ENCODE measurements around the gene MGAT4B. TPM values are rescaled to one million over a fixed set of nuclear protein-coding genes. Genes with fewer than 3 reads are reported as not detected.
A peak's percentile ranks its signal among the peaks of the same experiment; 100 is the strongest.
"Not testable (repeated sequence)": the region's sequence is repeated elsewhere in the genome, so short reads cannot be mapped to it uniquely, and the experiment has no call there.

Gene MGAT4B
- total RNA-seq, 1 donor from 2014 or later = 163 TPM

DNA sequence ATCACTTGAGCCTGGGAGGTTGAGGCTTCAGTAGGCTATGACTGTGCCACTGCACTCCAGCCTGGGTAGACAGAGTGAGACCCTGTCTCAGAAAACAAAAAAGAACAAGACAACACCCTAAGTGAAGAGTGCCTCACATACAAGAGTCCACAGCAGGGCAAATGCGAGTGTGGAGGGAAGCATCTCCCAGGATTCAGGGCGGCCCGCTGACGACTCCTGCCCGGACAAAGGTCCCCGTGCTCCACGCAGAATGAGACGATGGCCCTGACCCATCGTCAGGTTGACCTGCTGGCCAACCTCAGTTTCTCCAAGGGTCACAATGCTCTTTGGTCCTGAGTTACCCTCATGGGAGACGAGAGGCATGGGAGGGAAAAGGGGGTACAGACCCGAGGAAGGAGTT lies 33.7 kb upstream of the MGAT4B start:
- no peak for DNase-seq (ENCODE audit: low spot score)
- Mint-ChIP-seq H3K4me3 (ENCODE audit: unreplicated experiment) (no peak overlapping the region), H3K27ac (ENCODE audit: unreplicated experiment) (no peak overlapping the region), H3K36me3 (ENCODE audit: low read depth, unreplicated experiment) (peaks cover 60% of the 10 kb centered on the region), H3K9me3 (ENCODE audit: unreplicated experiment) (peaks cover 5% of the 10 kb centered on the region), H3K27me3 (ENCODE audit: unreplicated experiment) (peaks cover 14% of the 10 kb centered on the region), H3K4me1 (ENCODE audit: unreplicated experiment) (no peaks in the 10 kb centered on the region)
- TF ChIP-seq, protein P1, sequence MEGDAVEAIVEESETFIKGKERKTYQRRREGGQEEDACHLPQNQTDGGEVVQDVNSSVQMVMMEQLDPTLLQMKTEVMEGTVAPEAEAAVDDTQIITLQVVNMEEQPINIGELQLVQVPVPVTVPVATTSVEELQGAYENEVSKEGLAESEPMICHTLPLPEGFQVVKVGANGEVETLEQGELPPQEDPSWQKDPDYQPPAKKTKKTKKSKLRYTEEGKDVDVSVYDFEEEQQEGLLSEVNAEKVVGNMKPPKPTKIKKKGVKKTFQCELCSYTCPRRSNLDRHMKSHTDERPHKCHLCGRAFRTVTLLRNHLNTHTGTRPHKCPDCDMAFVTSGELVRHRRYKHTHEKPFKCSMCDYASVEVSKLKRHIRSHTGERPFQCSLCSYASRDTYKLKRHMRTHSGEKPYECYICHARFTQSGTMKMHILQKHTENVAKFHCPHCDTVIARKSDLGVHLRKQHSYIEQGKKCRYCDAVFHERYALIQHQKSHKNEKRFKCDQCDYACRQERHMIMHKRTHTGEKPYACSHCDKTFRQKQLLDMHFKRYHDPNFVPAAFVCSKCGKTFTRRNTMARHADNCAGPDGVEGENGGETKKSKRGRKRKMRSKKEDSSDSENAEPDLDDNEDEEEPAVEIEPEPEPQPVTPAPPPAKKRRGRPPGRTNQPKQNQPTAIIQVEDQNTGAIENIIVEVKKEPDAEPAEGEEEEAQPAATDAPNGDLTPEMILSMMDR (IDR thresholded peaks at IDR 0.05; ENCODE audit: unreplicated experiment) = no peak

DNA sequence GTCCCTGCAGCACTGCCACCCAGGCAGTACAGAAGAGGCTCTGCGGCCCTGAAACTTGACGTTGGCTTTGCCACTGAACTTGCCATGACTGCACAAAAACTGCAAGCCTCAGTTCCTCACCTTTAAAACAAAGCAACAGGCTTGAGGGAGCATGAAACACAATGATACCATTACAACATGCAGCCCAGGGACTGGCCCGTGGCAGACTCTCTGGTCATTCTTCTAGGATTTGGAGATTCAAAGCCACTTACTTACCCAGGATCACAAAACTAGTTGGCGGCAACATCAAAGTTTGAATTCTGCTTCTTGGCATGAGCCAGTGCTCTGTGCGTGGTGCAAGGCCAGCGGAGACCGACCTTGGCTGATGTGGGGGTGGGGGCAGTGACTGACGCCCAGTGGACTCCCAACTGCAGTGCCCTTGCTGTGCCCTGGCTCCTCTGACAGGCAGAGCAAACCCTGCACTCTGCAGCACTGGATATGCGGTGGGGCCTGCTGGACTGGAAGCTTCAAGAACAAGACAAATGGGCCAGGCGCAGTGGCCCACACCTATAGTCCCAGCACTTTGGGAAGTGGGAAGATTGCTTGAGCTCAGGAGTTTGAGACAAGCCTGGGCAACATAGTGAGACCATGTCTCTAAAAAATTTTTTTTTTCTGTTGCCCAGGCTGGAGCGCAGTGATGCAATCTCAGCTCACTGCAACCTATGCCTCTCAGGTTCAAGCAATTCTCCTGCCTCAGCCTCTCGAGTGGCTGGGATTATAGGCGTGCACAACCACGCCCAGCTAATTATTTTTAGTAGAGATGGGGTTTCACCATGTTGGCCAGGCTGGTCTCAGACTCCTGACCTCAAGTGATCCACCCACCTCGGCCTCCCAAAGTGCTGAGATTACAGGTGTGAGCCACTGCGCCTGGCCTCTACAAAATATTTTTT lies 32.9 kb upstream of the MGAT4B start:
- Mint-ChIP-seq H3K27me3 (ENCODE audit: unreplicated experiment) (peaks cover 14% of the 10 kb centered on the region), H3K4me3 (ENCODE audit: unreplicated experiment) (no peak overlapping the region), H3K36me3 (ENCODE audit: low read depth, unreplicated experiment) (peaks cover 56% of the 10 kb centered on the region), H3K4me1 (ENCODE audit: unreplicated experiment) (no peaks in the 10 kb centered on the region), H3K27ac (ENCODE audit: unreplicated experiment) (no peak overlapping the region), H3K9me3 (ENCODE audit: unreplicated experiment) (no peaks in the 10 kb centered on the region)
- TF ChIP-seq, protein P1 (IDR thresholded peaks at IDR 0.05; ENCODE audit: unreplicated experiment) = no peak
- DNase-seq (ENCODE audit: low spot score) = no peak

DNA sequence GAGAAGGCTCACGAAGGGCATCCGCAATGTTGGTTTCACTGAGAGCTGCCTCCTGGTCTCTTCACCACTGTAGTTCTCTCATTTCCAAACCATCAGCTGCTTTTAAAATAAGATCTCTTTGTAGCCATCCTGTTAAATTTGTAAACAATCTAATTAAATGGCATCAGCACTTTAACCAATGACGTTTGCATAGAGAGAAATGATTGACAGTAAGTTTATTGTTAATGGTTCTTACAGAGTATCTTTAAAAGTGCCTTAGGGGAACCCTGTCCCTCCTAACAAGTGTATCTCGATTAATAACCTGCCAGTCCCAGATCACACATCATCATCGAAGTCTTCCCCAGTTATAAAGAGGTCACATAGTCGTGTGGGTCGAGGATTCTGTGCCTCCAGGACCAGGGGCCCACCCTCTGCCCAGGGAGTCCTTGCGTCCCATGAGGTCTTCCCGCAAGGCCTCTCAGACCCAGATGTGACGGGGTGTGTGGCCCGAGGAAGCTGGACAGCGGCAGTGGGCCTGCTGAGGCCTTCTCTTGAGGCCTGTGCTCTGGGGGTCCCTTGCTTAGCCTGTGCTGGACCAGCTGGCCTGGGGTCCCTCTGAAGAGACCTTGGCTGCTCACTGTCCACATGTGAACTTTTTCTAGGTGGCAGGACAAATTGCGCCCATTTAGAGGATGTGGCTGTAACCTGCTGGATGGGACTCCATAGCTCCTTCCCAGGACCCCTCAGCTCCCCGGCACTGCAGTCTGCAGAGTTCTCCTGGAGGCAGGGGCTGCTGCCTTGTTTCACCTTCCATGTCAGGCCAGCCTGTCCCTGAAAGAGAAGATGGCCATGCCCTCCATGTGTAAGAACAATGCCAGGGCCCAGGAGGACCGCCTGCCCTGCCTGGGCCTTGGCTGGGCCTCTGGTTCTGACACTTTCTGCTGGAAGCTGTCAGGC lies 30.7 kb upstream of the MGAT4B start:
- DNase-seq (ENCODE audit: low spot score) = no peak
- H3K27me3 Mint-ChIP-seq (ENCODE audit: unreplicated experiment) = peaks cover 19% of the 10 kb centered on the region
- H3K4me1 Mint-ChIP-seq (ENCODE audit: unreplicated experiment) = no peaks in the 10 kb centered on the region
- H3K36me3 Mint-ChIP-seq (ENCODE audit: low read depth, unreplicated experiment) = peaks cover 62% of the 10 kb centered on the region
- TF ChIP-seq, protein P1 (IDR thresholded peaks at IDR 0.05; ENCODE audit: unreplicated experiment) = no peak
- no peak overlapping the region for H3K27ac Mint-ChIP-seq (ENCODE audit: unreplicated experiment)
- peak overlapping the region; percentile 70 for H3K4me3 Mint-ChIP-seq (ENCODE audit: unreplicated experiment)
- H3K9me3 Mint-ChIP-seq (ENCODE audit: unreplicated experiment) = no peaks in the 10 kb centered on the region

DNA sequence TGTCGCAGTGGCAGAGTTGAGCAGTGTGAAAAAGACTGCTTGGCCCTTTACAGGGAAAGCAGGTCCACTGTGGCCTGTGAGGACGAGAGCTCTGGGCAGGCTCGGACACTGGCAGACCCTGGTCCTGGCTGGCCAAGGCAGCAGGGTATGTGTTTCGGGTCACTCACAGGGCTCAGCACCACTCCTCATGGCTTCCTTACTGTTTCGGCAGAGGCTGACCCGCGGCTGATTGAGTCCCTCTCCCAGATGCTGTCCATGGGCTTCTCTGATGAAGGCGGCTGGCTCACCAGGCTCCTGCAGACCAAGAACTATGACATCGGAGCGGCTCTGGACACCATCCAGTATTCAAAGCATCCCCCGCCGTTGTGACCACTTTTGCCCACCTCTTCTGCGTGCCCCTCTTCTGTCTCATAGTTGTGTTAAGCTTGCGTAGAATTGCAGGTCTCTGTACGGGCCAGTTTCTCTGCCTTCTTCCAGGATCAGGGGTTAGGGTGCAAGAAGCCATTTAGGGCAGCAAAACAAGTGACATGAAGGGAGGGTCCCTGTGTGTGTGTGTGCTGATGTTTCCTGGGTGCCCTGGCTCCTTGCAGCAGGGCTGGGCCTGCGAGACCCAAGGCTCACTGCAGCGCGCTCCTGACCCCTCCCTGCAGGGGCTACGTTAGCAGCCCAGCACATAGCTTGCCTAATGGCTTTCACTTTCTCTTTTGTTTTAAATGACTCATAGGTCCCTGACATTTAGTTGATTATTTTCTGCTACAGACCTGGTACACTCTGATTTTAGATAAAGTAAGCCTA lies 29.8 kb upstream of the MGAT4B start:
- DNase-seq (ENCODE audit: low spot score) = no peak
- Mint-ChIP-seq H3K36me3 (ENCODE audit: low read depth, unreplicated experiment) (peaks cover 63% of the 10 kb centered on the region), H3K4me1 (ENCODE audit: unreplicated experiment) (no peaks in the 10 kb centered on the region), H3K27ac (ENCODE audit: unreplicated experiment) (peak overlapping the region; percentile 24), H3K4me3 (ENCODE audit: unreplicated experiment) (peak overlapping the region; percentile 77), H3K27me3 (ENCODE audit: unreplicated experiment) (peaks cover 19% of the 10 kb centered on the region), H3K9me3 (ENCODE audit: unreplicated experiment) (no peaks in the 10 kb centered on the region)
- TF ChIP-seq, protein P1 (IDR thresholded peaks at IDR 0.05; ENCODE audit: unreplicated experiment) = no peak

DNA sequence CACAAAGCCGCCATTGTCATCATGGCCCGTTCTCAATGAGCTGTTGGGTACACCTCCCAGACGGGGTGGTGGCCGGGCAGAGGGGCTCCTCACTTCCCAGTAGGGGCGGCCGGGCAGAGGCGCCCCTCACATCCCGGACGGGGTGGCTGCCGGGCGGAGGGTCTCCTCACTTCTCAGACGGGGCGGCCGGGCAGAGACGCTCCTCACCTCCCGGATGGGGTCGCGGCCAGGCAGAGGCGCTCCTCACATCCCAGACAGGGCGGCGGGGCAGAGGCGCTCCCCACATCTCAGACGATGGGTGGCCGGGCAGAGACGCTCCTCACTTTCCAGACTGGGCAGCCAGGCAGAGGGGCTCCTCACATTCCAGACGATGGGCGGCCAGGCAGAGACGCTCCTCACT lies 28.2 kb upstream of the MGAT4B start:
- H3K4me3 Mint-ChIP-seq (ENCODE audit: unreplicated experiment); DNase-seq (ENCODE audit: low spot score); H3K4me1 Mint-ChIP-seq (ENCODE audit: unreplicated experiment); H3K27ac Mint-ChIP-seq (ENCODE audit: unreplicated experiment); H3K9me3 Mint-ChIP-seq (ENCODE audit: unreplicated experiment): not testable (repeated sequence)
- H3K36me3 Mint-ChIP-seq (ENCODE audit: low read depth, unreplicated experiment) = peaks cover 62% of the 10 kb centered on the region
- peaks cover 15% of the 10 kb centered on the region for H3K27me3 Mint-ChIP-seq (ENCODE audit: unreplicated experiment)
